Prostate gland (tissue), 2 donors: ENCODE data around the gene SORBS1. TPM values are rescaled to one million over a fixed set of nuclear protein-coding genes. Genes with fewer than 3 reads are reported as not detected.

Source experiments
- DNase-seq: peaks from one replicate; pipeline ENCODE4 v3.0.0-alpha.2; 2019; ENCODE audit warnings: low spot score
- H3K27ac ChIP-seq, 2 donors: fragments of 200-600 bp; sonication (generic); 2 replicates each; pipeline ENCODE4 v1.5.1; 2017 to 2019
- H3K27me3 ChIP-seq: fragments of 200-600 bp; sonication (generic); replicated peaks from 2 replicates; pipeline ENCODE4 v1.5.1; 2019; ENCODE audit not compliant: insufficient read depth
- H3K36me3 ChIP-seq, 2 donors: fragments of 200-600 bp; sonication (generic); 1 replicate in 1 of 2; 2 replicates in 1 of 2; pipeline versions ENCODE4 v1.5.1 to v1.8.1; 2017 to 2019
- H3K4me1 ChIP-seq: fragments of 200-600 bp; sonication (generic); replicated peaks from 2 replicates; pipeline ENCODE4 v1.5.1; 2019
- H3K4me3 ChIP-seq, 2 donors: fragments of 200-600 bp; sonication (generic); 2 replicates each; pipeline ENCODE4 v1.5.1; 2017 to 2019
- H3K9me3 ChIP-seq: fragments of 200-600 bp; sonication (generic); 2 replicates; pipeline ENCODE4 v1.5.1; 2017
- CTCF ChIP-seq, 4 experiments: fragments of 200-600 bp in 2 of 4; fragments of 450-650 bp in 2 of 4; sonication (generic) in 2 of 4; IDR thresholded peaks; 1 replicate in 3 of 4; 2 replicates in 1 of 4; pipeline ENCODE4 v1.5.1; 2016 to 2019; ENCODE audit warnings: antibody characterized with exemption in 4 of 4, mild to moderate bottlenecking in 2 of 4, moderate library complexity in 2 of 4
- POLR2A ChIP-seq: fragments of 450-650 bp; IDR thresholded peaks from one replicate; pipeline ENCODE4 v1.6.1; 2016; ENCODE audit warnings: antibody characterized with exemption, mild to moderate bottlenecking
- POLR2AphosphoS5 ChIP-seq: sonication (generic); formaldehyde crosslinking; IDR thresholded peaks from one replicate; pipeline ENCODE4 v1.6.1; 2017; ENCODE audit warnings: antibody characterized with exemption
- WGBS: methylation state at CpG from one replicate; pipeline ENCODE4 v1.1.5; 2018; 5-methylcytosine and 5-hydroxymethylcytosine counted together
- intact Hi-C: fragments of 100-400 bp; cut with DNase I; formaldehyde crosslinking; loops from one replicate; pipeline ENCODE4 v1.14.2; 2022
- total RNA-seq, 2 donors: library from RNA; depleted of rRNA; stranded (reverse); fragments of >200 nt; gene quantifications; one replicate each; pipeline ENCODE4 v1.1.0, GENCODE V29; 2016

SORBS1 gene
- total RNA-seq, 2 donors from 2014 or later = 84.6 to 189 TPM

DNA sequence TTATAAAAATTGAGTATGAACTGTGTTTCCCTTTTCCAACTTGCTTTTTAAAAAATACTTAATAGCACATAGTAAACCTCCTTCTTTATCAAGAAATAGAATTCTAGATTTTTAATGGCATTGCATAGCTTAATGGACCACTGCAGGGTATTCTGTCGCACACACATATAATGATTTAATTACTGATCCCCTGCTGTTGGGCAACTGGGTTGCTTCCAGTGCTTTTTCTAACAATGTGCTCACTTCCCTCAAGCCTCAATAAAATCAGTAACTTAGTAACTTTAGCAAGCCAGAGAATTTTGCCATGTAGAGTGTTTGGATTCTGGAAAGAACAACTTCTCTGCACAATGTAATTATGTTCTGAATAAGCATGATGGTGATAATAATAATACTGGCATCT, 221.3 kb downstream of the SORBS1 start:
- Histone ChIP-seq H3K4me3 (no peak overlapping the region), H3K27ac (no peak overlapping the region), H3K4me1 (no peaks in the 10 kb centered on the region), H3K36me3 (no peaks in the 10 kb centered on the region), H3K9me3 (no peaks in the 10 kb centered on the region), H3K27me3 (no peaks in the 10 kb centered on the region)
- WGBS = 93% methylated on average over 1 of the region's 1 CpG
- intact Hi-C loops = no loop called here
- TF ChIP-seq POLR2A = no peak
- no peak for TF ChIP-seq POLR2AphosphoS5
- TF ChIP-seq CTCF (IDR thresholded peaks at IDR 0.05) = no peak
- DNase-seq = no peak

DNA sequence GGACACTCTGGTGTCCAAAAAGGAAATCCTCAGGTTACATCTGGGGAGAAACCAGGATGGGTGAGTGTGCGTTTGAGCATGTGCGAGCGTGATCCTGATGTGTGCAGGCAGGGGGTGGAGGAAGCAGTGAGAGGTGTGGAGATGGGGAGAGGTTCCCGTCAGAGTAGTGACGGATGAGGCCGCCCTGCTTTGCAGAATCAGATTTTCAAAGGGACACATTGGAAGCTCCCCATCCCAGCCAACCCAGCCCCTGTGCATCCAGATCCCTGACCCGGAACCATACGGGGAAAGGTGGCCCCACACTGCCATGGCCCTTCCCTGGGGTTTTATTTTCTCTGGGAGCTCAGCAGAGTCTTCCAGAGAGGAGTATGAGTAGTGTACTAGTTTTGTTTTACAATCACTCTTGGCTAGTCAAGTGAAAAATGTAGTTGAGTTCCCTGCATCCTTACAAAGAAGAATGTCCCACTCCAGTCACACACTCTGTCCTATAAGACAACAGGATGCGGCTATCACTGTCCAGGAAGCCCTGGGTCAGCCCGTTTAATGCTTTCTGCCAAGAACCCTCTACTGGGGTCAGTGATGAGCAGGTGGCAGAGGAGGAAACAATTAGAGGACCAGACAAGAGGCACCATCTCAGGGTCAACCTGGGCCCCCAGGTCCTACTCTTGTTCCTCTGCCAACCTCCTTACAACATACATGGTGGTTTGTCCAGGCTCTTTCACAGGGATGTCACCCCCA, 223.6 kb downstream of the SORBS1 start:
- no peak overlapping the region for H3K27ac ChIP-seq
- H3K9me3 ChIP-seq = no peaks in the 10 kb centered on the region
- 85% methylated on average over 10 of the region's 10 CpGs for WGBS
- no peaks in the 10 kb centered on the region for H3K4me1 ChIP-seq
- H3K27me3 ChIP-seq = no peaks in the 10 kb centered on the region
- H3K4me3 ChIP-seq = no peak overlapping the region
- no peaks in the 10 kb centered on the region for H3K36me3 ChIP-seq
- intact Hi-C loops = no loop called here
- TF ChIP-seq CTCF (IDR thresholded peaks at IDR 0.05) = no peak
- TF ChIP-seq POLR2A = no peak
- TF ChIP-seq POLR2AphosphoS5 = no peak
- DNase-seq = no peak

DNA sequence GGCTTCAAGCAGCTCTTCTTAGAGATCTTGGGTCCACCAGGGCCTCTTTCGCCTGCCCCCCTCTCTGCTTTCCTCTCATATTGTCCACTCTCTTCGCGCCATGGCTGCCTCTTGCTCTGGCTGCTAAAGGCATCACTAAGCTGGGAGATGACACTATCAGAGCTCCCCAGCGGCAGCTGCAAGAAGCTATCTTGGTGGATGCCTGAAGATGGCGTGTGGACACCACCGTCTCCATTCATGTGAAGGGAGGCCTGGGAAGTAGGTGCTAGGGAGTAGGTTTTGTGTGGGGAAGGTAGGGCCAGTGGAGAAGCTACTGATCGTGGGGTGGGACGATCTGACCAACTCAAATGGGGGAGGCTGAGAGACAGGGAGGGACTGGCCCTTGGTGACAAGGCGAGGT, 224.5 kb downstream of the SORBS1 start:
- DNase-seq = no peak
- H3K27ac ChIP-seq = no peak overlapping the region
- intact Hi-C loops = no loop called here

GRCh38 chr10:95335933-95336699, 225.1 kb downstream of the SORBS1 start:
- no peak overlapping the region for H3K27ac ChIP-seq
- TF ChIP-seq CTCF (IDR thresholded peaks at IDR 0.05) (no peak), POLR2AphosphoS5 (no peak), POLR2A (no peak)
- intact Hi-C loops = no loop called here
- H3K9me3 ChIP-seq = no peaks in the 10 kb centered on the region
- no peak for DNase-seq
- WGBS = 98% methylated on average over 19 of the region's 19 CpGs
- H3K36me3 ChIP-seq = no peaks in the 10 kb centered on the region
- no peak overlapping the region for H3K4me3 ChIP-seq
- H3K27me3 ChIP-seq = no peaks in the 10 kb centered on the region
- no peaks in the 10 kb centered on the region for H3K4me1 ChIP-seq

More for the DNA sequence above, 224.5 kb downstream of the SORBS1 start:
- H3K9me3 ChIP-seq = no peaks in the 10 kb centered on the region
- 97% methylated on average over 9 of the region's 9 CpGs for WGBS
- no peaks in the 10 kb centered on the region for H3K36me3 ChIP-seq
- H3K27me3 ChIP-seq = no peaks in the 10 kb centered on the region
- H3K4me1 ChIP-seq = no peaks in the 10 kb centered on the region
- H3K4me3 ChIP-seq = no peak overlapping the region
- TF ChIP-seq POLR2AphosphoS5 (no peak), CTCF (IDR thresholded peaks at IDR 0.05) (no peak), POLR2A (no peak)

DNA sequence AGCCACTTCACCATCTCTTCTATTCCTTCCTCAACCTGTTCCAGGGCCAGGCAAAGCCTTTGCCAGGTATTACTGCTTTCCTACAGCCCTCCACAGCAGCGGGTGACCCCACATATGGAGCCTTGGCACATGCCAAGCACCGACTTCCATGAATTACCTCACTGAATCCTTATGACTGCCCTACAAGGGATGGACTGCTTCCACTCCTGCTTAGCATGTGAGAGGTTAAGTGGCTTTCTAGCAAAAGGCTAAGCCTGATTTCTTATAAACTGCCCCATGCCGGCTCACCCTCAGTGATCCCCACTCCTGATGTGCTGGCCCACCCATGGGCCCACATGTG, 226.4 kb downstream of the SORBS1 start:
- DNase-seq = no peak
- Histone ChIP-seq H3K9me3 (no peaks in the 10 kb centered on the region), H3K36me3 (no peaks in the 10 kb centered on the region), H3K4me3 (no peak overlapping the region), H3K27ac (peak overlapping the region; percentile 13 to 54), H3K4me1 (no peaks in the 10 kb centered on the region), H3K27me3 (no peaks in the 10 kb centered on the region)
- intact Hi-C loops = no loop called here
- 74% methylated on average over 3 of the region's 3 CpGs for WGBS
- TF ChIP-seq POLR2A (no peak), CTCF (IDR thresholded peaks at IDR 0.05) (no peak), POLR2AphosphoS5 (no peak)
